GM19397 (cell line): ENCODE data around the gene ZNF784.

Experiments used
- ATAC-seq: cut with Tn5 transposase; IDR thresholded peaks from one replicate; pipeline ENCODE4 v1.9.1; 2021; ENCODE audit warnings: mild to moderate bottlenecking, moderate library complexity; ENCODE audit not compliant: unreplicated experiment

ZNF784 gene

DNA sequence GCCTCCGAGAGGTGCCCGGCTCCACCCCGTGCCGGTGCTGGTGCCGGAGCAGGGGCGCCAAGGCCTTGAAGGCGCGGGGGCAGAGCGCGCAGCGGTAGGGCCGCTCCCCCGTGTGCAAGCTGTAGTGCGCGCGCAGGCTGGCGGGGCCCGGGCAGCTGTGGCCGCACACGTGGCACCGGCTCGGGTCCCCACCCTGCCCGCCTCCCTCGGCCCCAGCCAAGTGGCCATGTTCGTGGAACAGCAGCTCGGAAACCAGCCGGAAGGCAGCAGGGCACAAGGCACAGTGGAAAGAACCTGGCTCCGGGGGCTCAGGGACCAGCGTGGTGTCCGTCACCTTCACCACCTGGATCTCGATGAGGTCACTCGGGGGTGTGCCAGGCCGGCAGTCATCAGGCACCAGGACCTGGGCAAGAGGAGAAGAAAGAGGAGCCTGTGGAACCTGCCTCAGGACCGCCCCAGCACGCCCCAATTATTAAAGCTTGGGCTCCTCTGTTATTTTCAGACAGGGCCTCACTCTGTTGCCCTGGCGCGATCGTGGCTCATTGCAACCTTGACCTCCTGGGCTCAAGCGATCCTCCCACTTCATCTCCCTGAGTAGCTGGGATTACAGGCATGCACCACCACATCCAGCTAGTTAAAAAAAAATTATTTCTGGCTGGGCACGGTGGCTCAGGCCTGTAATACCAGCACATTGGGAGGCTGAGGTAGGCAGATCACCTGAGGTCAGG is 2.0 kb downstream of the ZNF784 start:
- no peak for ATAC-seq

DNA sequence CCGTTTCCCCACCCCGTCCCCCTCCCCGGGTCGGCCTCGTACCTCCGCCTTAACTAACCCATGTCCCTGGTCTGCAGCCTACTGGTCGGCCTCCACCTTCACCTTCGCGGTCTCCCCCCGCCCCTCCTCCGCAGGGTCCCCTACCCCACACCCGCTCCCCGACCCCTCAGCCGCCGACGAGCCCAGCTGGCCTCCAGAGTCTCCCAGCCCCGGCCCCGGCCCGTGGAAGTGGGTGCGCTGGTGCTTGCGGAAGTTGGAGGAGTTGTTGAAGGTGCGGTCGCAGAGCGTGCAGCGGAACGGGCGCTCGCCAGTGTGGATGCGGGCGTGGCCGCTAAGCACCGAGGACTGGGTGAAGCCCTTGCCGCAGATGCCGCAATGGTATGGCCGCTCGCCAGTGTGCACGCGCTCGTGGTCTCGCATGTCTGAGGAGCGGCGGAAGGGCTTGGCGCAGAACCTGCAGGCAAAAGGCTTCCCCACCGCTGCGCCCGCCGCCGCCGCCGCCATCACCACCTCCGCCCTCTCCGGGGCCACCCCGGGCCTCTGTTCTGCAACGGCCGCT is 2.6 kb downstream of the ZNF784 start:
- no peak for ATAC-seq

DNA sequence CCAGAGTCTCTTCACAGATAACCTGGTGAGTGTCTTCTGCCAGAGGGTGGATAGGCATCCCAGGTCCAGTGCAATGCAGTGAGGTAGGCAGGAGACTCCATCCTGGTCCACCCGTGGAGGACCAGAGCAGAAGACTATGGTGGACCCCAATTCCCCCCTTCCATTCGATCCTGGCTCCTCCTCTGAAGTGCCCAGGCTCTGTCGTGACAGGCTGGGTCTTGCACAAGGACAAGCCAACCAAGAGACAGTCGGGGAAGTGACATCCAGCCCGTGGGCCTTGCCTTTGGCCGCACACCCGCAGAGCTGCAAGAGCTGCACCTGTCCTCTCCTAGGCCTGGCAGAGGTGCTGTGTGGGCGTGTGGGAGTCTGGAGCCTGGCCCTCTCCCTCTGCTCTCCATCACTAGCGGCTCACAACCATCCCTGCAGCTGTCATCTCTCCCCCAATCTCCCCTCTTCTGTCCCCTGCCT is 3.1 kb downstream of the ZNF784 start:
- ATAC-seq = no peak

DNA sequence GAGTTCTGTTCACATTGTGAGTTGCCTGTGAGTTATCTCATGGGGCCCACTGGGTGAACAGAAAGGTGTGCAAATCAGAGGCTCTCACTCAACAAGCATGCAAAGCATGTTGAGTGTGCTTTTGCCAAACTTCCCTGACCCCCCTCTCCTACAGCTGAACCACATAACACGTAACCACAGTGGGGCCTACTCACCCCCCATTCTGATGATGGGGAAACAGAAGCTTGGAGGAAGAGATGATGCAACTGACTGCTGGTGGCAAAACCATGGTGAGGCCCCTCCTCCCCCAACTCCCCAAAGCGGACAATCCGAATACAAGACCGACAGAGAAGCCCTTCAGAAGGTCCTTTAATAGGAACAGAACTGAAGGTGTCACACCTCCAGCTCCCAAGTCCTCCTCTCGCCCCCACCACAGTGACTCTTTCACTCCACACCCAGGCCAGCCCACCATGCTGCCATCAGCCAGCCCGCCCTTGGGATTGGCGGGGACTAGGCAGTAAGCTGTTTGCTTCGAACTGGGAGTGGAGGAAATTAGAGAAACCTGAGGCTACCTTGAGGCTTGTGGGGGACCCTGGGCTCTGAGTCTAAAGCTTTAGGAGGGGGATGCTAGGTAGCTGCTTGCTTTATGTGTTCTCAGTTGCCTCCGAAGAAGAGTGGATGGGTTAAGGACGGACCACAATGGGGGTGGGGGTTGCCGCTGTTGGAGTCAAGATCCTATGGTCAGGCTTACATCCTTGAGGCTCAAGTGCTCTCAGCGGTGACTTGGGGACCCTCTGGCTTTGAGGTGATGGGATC is 3.8 kb downstream of the ZNF784 start:
- no peak for ATAC-seq

DNA sequence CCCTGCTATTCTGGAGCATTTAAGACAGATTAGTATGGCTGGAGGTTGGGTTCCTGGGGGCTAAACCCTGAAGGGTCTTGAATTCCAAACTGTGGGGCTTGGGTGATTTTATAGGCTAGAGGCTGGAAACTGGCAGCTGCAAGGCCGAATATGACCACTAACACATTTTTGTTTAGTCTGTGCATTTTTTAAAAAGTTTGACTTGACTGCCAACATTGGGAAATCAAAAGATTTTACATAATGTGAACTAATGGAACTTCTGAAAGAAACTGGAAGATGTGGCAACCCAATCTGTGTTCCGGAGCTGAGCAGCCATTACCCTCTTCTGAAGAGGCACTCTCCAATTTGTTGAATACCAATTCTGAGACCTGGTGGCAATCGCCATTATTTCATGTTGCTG is 5.1 kb downstream of the ZNF784 start:
- no peak for ATAC-seq

DNA sequence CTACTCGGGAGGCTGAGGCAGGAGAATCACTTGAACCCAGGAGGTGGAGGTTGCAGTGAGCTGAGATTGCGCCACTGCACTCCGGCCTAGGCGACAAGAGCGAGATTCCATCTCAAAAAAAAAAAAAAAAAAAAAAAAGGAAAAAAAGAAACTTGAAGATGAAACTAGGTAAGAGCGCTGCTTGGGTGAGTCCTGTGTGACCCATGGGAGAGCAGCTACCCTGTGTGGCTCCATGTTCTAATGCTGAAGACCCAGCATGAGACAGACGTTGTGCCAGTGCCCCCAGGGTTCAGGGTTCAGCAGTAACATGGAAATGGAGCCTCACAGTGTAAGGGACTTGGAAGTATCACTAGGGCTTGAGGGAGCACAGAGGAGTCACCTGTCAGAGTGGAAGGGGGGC is 5.9 kb downstream of the ZNF784 start:
- no peak for ATAC-seq

DNA sequence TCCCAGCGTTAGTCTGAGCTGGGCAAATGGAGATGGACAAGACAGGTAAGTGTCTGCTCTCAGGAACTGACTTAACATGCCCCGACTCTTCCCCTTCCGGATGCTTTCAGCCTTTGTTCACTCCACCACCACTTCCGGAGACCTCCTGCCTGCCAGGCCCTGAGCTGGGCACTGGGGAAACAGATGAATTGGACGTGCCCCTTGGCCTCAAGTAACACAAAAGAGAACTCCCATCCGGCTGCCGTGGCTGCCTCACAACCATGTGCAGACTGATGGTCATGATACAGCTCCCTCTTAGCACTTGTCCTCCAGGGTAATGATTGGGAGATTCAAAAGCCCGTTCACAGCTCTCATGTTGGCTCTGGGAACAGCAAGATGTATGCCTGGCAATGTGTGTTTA is 6.9 kb downstream of the ZNF784 start:
- ATAC-seq = no peak

DNA sequence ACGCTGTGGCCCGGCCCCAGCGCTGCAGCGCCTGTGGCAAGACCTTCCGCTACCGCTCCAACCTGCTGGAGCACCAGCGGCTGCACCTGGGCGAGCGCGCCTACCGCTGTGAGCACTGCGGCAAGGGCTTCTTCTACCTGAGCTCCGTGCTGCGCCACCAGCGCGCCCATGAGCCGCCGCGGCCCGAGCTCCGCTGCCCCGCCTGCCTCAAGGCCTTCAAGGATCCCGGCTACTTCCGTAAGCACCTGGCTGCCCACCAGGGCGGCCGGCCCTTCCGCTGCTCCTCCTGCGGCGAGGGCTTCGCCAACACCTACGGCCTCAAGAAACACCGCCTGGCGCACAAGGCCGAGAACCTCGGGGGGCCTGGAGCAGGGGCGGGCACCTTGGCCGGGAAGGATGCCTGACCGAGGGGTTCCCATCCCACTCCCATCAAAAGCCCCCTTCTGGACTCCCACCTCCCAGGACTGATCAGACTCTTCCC is 7.9 kb downstream of the ZNF784 start:
- ATAC-seq = no peak

DNA sequence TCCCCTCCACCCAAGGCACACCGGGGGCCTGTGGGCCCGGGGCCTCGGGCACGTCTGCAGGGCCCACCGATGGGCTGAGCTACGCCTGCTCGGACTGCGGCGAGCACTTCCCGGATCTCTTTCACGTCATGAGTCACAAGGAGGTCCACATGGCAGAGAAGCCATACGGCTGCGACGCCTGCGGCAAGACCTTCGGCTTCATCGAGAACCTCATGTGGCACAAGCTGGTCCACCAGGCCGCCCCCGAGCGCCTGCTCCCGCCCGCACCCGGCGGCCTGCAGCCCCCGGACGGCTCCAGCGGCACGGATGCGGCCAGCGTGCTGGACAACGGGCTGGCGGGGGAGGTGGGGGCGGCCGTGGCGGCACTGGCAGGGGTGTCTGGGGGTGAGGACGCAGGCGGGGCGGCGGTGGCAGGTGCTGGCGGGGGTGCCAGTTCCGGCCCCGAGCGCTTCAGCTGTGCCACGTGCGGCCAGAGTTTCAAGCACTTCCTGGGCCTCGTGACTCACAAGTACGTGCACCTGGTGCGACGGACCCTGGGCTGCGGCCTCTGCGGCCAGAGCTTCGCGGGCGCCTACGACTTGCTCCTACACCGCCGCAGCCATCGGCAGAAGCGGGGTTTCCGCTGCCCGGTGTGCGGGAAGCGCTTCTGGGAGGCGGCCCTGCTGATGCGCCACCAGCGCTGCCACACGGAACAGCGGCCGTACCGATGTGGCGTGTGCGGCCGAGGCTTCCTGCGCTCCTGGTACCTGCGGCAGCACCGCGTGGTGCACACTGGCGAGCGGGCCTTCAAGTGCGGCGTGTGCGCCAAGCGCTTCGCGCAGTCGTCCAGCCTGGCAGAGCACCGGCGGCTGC is 8.6 kb downstream of the ZNF784 start:
- no peak for ATAC-seq

DNA sequence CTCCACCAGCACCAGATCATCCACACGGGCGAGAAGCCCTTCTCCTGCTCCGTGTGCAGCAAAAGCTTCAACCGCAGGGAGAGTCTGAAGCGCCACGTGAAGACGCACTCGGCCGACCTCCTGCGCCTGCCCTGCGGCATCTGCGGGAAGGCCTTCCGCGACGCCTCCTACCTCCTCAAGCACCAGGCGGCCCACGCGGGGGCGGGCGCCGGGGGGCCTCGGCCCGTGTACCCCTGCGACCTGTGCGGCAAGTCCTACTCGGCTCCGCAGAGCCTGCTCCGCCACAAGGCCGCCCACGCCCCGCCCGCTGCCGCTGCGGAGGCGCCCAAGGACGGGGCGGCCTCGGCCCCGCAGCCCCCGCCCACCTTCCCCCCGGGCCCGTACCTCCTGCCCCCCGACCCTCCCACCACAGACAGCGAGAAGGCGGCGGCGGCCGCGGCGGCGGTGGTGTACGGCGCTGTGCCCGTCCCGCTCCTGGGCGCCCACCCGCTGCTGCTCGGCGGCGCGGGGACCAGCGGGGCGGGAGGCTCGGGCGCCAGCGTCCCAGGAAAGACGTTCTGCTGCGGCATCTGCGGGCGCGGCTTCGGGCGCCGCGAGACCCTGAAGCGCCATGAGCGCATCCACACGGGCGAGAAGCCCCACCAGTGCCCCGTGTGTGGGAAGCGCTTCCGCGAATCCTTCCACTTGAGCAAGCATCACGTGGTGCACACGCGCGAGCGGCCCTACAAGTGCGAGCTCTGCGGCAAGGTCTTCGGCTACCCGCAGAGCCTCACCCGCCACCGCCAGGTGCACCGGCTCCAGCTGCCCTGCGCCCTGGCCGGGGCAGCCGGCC is 9.4 kb downstream of the ZNF784 start:
- ATAC-seq = no peak

DNA sequence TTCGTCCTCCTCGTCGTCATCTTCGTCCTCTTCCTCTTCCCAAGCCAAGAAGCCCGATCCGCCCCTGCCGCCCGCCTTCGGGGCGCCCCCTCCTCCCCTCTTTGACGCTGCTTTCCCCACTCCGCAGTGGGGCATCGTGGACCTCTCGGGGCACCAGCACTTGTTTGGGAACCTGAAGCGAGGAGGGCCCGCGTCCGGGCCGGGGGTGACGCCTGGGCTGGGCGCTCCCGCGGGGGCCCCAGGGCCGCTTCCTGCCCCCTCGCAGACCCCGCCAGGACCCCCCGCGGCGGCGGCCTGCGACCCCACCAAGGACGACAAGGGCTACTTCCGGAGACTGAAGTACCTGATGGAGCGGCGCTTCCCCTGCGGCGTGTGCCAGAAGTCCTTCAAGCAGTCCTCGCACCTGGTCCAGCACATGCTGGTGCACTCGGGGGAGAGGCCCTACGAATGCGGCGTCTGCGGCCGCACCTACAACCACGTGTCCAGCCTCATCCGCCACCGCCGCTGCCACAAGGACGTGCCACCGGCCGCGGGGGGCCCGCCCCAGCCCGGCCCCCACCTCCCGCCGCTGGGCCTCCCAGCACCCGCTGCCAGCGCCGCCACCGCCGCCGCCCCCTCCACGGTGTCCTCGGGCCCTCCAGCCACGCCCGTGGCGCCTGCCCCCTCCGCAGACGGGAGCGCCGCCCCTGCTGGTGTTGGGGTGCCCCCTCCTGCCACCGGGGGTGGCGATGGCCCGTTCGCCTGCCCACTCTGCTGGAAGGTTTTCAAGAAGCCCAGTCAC is 10.2 kb downstream of the ZNF784 start:
- ATAC-seq = no peak

DNA sequence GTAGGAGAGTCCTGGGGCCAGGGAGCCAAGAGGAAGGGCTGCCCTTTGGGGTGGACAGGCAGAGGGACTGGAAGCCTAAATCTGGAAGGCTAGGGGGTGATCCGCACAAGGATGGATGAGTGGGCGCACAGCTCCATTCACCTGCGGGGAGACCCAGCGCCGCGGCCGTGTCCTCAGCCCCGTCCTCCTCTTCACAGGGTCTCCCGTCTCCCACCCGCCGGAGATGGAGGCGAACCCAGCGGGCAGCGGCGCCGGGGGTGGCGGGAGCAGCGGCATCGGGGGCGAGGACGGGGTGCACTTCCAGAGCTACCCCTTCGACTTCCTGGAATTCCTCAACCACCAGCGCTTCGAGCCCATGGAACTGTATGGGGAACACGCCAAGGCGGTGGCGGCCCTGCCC is 11.0 kb downstream of the ZNF784 start:
- no peak for ATAC-seq

DNA sequence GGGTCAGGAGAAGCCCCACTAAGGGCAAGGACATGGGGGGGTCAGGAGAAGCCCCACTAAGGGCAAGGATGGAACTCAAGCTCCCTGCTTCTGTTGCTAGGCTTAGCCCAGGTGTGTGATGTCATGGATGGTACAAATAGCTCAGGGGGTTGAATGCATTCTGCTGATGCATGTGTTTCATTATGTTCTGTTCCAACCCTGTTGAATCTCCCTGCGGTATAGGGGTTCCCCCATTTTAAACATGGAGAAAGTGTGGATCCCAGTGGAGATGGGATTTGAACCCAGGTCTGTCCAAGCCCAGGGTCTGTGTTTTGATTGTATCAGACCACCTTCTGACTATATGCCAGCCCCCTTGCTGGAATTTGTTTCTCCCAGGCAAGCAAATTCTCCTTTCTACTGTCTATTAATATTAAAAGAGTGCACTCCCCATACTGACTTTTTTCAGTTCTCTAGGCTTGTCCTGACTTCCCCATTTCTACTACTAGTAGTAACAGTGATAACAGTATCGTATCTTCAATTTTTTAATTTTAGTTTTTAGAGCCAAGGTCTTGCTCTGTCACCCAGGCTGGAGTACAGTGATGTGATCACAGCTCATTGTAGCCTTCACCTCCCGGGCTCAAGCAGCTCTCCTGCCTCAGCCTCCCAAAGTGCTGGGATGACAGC is 12.3 kb downstream of the ZNF784 start:
- no peak for ATAC-seq

DNA sequence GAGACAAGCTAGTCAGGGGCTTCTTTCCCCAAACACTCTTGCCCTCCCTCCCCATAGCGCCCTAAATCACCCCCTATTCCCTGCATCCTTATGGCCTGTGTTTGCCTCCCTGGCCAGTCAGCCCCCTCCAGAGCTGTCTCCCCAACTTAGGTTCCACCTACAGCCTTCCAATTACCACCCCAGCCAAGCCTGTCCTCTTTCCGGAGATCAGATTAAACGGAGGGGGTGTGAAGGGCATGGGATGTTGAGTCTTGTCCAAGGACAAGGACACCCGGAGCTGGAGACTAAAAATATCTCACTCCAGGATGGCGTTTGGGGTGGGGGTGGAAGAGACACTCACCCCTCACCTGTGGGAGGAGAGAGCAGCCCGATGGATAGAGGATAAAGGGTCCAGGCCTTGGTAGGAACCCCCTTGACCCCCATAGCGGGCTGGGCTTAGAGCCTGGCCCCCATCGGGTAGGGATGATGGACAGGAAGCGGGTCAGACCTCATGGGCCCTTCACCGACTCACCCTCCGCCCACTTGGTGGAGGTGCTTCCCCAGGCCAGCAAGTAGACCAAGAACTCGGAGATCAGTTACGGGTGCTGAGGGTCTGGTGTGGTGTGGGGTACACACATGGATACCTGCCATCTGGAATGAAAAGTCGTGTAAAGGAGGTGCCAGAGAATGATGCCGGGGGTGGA is 12.9 kb downstream of the ZNF784 start:
- ATAC-seq = no peak

DNA sequence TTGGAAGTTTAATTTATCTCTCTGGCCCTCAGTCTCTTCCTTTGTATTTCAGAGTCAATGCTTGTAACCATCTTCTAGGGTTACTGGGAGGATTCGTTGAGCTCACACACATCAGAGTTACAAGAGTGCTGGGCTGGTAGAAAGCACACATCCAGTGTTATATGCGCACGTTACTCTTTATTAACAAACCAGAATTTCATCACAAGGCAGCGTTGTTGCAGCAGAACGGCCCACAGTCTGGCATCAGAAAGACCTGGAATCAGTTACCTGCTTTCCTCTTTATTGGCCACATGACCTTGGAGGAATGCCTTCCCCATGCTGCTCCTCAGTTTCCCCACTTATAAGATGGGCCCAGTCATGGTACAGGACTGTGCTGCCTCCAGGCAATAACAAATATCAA is 15.0 kb downstream of the ZNF784 start:
- ATAC-seq = no peak

DNA sequence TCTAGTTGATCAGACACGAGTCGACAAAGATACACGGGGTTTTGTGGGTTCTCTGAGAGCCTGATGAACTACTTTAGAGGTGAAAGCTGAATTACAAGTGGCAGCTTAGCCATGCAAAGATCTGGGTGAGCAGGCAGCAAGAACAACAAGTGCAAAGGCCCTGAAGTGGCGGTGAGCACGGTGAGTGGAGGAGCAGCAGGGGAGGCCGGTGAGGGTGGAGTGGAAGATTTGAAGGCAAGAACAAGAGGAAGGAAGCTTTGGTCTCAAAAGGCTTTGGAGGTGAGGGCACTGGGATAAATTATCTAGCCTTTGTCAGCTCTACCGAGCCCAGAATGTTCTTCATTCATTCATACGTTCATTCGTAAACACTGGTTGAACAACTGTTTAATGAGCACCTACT is 17.5 kb downstream of the ZNF784 start:
- ATAC-seq = no peak

DNA sequence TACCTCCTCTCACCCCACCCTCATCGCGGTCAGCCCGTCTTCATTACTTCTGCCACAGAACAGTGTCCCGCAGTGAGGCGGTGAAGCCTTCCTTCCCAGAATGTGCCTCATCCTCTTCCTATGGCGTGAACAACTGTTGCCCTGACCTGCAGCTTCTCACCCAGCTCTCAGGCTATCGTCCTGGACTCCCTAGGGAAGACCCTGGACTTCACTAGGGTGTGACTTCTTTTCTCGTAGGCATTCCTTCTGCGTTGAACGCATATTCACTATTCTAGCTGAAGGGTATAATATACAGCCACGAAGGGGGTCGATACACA is 17.9 kb downstream of the ZNF784 start:
- ATAC-seq = no peak
